NT2/D1 (cell line): ENCODE measurements around the gene FAF1.
A peak's percentile ranks its signal among the peaks of the same experiment; 100 is the strongest.

Experiments used
- DNase-seq: peaks from one replicate; pipeline ENCODE4 v3.0.0-alpha.2; 2011; ENCODE audit warnings: low read depth, low spot score
- H3K27me3 ChIP-seq: 2 replicates; pipeline ENCODE4 v1.6.0; 2011; ENCODE audit warnings: mild to moderate bottlenecking; ENCODE audit not compliant: insufficient read length, insufficient read depth
- H3K36me3 ChIP-seq: 2 replicates; pipeline ENCODE4 v1.6.1; 2011; ENCODE audit warnings: mild to moderate bottlenecking, low read length, mixed read lengths; ENCODE audit not compliant: insufficient read depth, insufficient read length
- H3K4me1 ChIP-seq: 2 replicates; pipeline ENCODE4 v1.5.1; 2011; ENCODE audit not compliant: insufficient read depth, insufficient read length
- H3K4me3 ChIP-seq: 2 replicates; pipeline ENCODE4 v1.5.1; 2011; ENCODE audit warnings: low read depth; ENCODE audit not compliant: insufficient read length
- H3K9ac ChIP-seq: 2 replicates; pipeline ENCODE4 v1.6.0; 2011; ENCODE audit warnings: low read depth; ENCODE audit not compliant: insufficient read length
- H3K9me3 ChIP-seq: 2 replicates; pipeline ENCODE4 v1.5.1; 2011; ENCODE audit warnings: mild to moderate bottlenecking, low read length; ENCODE audit not compliant: insufficient read depth
- SUZ12 ChIP-seq: IDR thresholded peaks from 2 replicates; pipeline ENCODE4 v1.6.1; 2011; ENCODE audit not compliant: insufficient read length, insufficient read depth; ENCODE audit errors: extremely low read depth
- YY1 ChIP-seq: IDR thresholded peaks from 2 replicates; pipeline ENCODE4 v1.6.1; 2011; ENCODE audit not compliant: insufficient read length, insufficient read depth
- ZNF274 ChIP-seq: IDR thresholded peaks from 2 replicates; pipeline ENCODE4 v1.6.1; 2011; ENCODE audit warnings: mild to moderate bottlenecking, low read depth, low read length

FAF1 gene

DNA sequence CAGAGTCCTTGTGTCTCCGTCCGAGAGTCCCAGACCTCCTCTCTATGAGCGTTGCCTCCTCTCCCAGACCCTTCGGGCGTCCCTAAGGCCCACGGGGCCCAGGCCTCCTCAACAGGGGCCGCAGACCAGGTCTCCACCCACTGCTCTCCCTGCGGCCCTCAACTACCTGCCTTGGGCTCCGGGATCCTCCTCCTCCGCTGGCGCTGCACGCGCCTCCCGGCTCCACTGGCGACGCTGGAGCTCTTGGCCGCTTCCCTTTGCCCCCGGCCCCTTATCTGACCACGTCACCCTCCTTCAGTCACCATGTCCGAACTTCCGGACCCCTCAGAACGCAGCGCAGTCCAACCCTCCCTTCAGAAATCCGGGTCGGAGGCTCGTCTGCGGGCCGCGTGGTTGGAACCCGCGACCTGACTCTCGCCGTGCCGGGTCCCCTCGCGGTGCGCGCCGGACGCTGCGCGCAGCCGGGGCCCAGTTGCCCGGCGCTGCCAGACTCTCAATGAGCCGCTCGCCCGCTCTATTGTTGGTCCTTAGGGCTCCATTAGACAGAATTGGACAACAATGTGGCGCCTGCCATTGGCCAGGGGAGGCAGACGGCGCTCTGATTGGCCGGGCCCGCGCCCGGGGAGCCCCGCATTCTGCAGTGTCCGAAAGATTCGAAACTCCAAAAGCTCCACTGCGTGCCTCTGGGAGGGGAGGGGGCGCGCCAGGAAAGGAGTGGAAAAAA, 537.0 kb downstream of the FAF1 start, which contains the start of gene DMRTA2:
Gene DMRTA2, minus strand, starts transcription at position 498 of the 724 bp plus-strand sequence. CDS start 1,907 bp downstream, outside the sequence.
- Histone ChIP-seq H3K4me1 (peaks cover 28% of the 10 kb centered on the region), H3K9ac (peak within 1 kb of the TSS; percentile 59), H3K36me3 (no peaks in the 10 kb centered on the region), H3K9me3 (no peaks in the 10 kb centered on the region), H3K27me3 (peaks cover 100% of the 10 kb centered on the region), H3K4me3 (peak within 1 kb of the TSS; percentile 39)
- peak; percentile 80 for TF ChIP-seq SUZ12
- TF ChIP-seq YY1 = no peak
- no peak for TF ChIP-seq ZNF274
- DNase-seq = no peak

DNA sequence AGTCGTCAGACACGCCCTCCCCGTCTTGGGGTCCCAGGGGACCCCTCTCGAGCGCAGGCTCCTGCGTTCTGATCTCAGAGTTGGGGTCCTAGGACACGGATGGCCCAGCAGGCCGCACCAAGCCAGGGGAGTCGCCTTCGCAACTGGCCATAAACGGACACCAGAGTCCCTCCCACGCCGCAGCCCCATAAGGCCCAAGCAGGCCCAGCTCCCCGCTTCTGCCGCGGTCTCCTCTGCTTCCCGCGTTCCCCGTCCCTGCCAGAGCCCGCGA, 537.5 kb downstream of the FAF1 start:
- no peak for DNase-seq
- H3K27me3 ChIP-seq = peaks cover 100% of the 10 kb centered on the region
- no peaks in the 10 kb centered on the region for H3K9me3 ChIP-seq
- TF ChIP-seq YY1 (no peak), ZNF274 (no peak), SUZ12 (peak; percentile 87)
- peak overlapping the region; percentile 39 for H3K4me3 ChIP-seq
- peaks cover 28% of the 10 kb centered on the region for H3K4me1 ChIP-seq
- H3K36me3 ChIP-seq = no peaks in the 10 kb centered on the region
- H3K9ac ChIP-seq = peak overlapping the region; percentile 59

DNA sequence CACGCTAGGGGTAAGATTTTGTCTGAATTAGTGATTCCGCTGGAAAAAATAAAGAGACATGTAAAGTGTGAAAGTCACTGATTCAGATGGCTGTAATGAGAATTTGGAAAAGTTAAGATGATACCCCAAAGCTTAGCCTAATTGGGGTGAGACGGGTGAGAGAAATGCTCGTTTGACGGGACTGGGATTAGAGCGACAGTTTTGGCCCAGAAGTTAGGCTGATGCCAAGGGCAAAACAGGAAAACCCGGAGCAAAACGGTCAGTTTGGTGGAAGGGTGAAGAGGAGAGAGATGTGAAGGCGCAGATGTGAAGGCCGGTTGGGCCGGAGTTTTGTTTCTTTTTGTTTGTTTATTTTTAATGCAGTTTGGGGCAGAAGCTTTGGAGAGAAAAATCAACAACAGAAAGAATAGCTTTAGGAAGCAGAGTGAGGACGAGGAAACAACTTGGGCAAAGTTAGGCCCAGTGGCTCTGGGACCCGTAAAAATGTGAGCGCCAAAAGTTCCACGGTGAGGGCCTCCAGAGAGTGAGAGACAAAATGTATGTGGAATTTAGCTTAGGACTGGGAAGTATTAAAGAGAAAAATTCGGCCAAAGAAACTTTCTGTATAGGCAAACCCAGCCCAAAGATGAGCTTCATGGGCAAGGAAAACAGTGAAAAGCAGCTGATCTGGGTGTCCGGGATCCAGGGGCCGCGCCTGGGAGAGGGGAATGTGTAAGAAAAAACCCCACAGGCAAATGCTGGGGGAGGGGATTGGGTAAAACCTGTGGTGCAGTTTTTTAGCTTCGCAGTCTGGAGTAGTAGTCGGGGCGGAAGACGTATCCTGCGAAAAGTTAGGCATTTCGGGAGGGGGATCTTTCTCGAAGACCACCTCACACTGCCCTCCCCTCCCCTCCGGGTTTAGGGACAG, 538.0 kb downstream of the FAF1 start:
- DNase-seq = no peak
- Histone ChIP-seq H3K4me3 (peak overlapping the region; percentile 39), H3K9me3 (no peaks in the 10 kb centered on the region), H3K4me1 (peaks cover 29% of the 10 kb centered on the region), H3K36me3 (no peaks in the 10 kb centered on the region), H3K27me3 (peaks cover 100% of the 10 kb centered on the region), H3K9ac (peak overlapping the region; percentile 59)
- no peak for TF ChIP-seq YY1
- peak; percentile 84 for TF ChIP-seq SUZ12

DNA sequence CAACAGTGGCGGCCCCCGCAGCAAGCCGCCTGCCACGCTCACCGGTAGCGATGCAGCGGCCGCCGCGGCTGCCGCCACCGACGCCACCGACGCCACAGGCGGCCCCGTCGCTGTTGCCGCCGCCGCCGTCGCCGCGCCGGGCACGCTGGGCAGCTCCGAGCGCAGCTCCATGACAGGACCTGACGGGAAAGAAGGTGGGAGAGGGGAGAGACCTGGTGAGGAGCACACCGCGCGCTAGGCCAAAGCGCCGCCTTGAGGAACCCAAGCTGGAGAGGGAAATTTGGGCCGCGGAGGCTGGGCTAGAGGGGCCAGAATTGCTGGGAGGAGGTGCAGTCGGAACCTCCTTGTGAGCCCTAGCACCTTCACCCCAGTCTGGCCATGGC, 538.7 kb downstream of the FAF1 start:
- H3K4me1 ChIP-seq = peaks cover 30% of the 10 kb centered on the region
- H3K36me3 ChIP-seq = no peaks in the 10 kb centered on the region
- H3K9ac ChIP-seq = no peak overlapping the region
- no peak for DNase-seq
- no peaks in the 10 kb centered on the region for H3K9me3 ChIP-seq
- peak; percentile 85 for TF ChIP-seq SUZ12
- TF ChIP-seq ZNF274 = no peak
- no peak for TF ChIP-seq YY1
- peak overlapping the region; percentile 17 for H3K4me3 ChIP-seq
- H3K27me3 ChIP-seq = peaks cover 100% of the 10 kb centered on the region

DNA sequence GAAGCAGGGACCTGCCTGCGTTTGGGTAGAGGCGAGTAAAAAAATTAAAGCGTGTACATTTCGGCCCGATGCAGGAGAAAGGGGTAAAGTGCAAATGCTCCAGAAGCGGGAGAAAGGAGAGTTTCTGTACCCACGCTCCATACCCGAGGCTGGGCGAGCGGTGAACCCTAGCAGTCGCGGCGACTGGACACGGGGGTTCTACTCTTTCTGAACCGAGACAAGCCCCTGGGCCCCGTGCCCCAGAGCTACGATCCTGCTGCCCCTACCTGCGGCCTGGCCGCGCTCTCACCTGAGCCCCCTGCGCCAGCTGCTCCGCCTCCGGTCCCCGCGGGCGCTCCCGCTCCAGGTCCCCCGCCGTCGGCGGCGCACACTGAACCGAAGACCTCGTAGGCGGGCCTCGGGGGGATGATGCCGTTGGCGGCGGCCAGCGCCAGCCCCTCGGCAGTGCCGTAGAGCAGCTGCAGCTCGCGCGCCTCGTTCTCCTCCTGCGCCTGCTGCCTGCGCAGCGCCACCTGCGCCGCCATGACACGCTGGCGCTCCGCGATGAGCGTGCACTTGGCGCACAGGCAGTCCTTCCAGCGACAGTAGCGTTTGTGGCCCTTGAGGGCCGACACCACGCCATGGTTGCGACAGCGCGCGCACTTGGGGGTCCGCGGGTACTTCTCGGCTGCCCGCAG, 539.2 kb downstream of the FAF1 start:
- Histone ChIP-seq H3K4me1 (peaks cover 25% of the 10 kb centered on the region), H3K9ac (no peak overlapping the region), H3K9me3 (no peaks in the 10 kb centered on the region), H3K27me3 (peaks cover 100% of the 10 kb centered on the region), H3K4me3 (peak overlapping the region; percentile 17), H3K36me3 (no peaks in the 10 kb centered on the region)
- TF ChIP-seq ZNF274 (no peak), SUZ12 (peak; percentile 100), YY1 (peak; percentile 46)
- no peak for DNase-seq

DNA sequence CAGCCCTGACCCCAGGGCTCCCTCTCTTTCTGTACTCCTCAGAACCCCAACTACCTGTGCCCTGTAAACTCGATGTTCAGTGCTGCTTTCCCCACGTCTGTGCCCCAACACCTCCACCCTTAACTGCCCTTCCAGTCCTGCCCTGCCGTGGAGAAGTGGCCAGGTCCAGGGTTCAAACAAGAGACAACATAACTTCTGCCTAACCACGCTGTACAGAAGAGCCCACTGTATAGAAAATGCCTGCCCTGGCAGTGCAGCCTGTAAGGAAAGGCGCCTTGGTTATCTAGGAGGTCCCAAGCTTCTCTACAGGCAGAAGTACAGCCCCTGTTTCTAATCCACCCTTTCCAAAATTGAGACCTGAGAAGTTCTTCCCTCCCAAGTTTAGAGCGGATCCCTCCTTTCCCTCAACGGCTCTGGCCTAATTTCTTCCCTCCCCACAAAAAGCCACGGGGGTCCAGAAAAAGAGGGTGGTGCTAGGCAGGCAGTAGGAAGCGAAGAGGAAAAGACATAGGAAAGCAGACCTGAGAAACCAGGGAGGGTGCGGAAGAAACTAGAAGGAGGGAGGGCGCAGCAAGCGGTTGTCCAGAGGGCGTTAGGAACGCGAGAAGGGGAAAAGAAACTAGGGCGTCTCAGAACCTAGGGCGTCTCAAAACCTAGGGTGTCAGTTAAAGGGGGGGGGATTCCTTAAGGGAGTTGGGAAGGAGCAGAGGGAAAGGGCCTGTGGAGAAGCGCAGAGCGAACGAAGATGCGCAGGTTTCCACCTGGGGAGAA, 540.0 kb downstream of the FAF1 start:
- no peak overlapping the region for H3K4me3 ChIP-seq
- H3K9ac ChIP-seq = no peak overlapping the region
- no peak for DNase-seq
- TF ChIP-seq YY1 (no peak), SUZ12 (no peak), ZNF274 (no peak)
- H3K9me3 ChIP-seq = no peaks in the 10 kb centered on the region
- H3K27me3 ChIP-seq = peaks cover 100% of the 10 kb centered on the region
- H3K36me3 ChIP-seq = no peaks in the 10 kb centered on the region
- H3K4me1 ChIP-seq = peaks cover 28% of the 10 kb centered on the region
